ENCODE measurements around the gene MCHR1. TPM values are rescaled to one million over a fixed set of nuclear protein-coding genes. Genes with fewer than 3 reads are reported as not detected.

MCHR1 gene
- total RNA-seq, 1 experiment from 2014 or later, result not detected

- BruUV-seq (replicated peaks), result no TSS peak
- intact Hi-C loops (cut with micrococcal nuclease; ENCODE audit: unreplicated experiment), result loop anchor here (5.0 kb wide), 1 partner anchor 104 kb away; no protein-coding TSS in a partner anchor
- ChIA-PET CTCF (interaction anchor here (1.0 to 1.2 kb wide), 2 partner anchors 10 to 286 kb away, joined by 3 to 5 read pairs; no protein-coding TSS in a partner anchor), POLR2A (ENCODE audit: low non-redundant PET) (no interaction called here)
- DNase-seq (ENCODE audit: low spot score), result peak; percentile 100
- TF ChIP-seq CTCF (conservative IDR thresholded peaks at IDR 0.05; ENCODE audit: low read depth, low read length), result no peak
- TF ChIP-seq EZH2 (IDR thresholded peaks at IDR 0.05; ENCODE audit: borderline replicate concordance, low read depth, low read length, poor library complexity, severe bottlenecking), result no peak
- peaks cover 9% of the 10 kb centered on the region for H3K4me1 ChIP-seq (ENCODE audit: insufficient read depth, low read length, poor library complexity, severe bottlenecking)
- H3K27ac ChIP-seq (ENCODE audit: low read depth, low read length, poor library complexity, severe bottlenecking), result peak within 1 kb of the TSS; percentile 80
- H3K9me3 ChIP-seq (ENCODE audit: low read depth, low read length, poor library complexity, severe bottlenecking), result no peaks in the 10 kb centered on the region
- H3K36me3 ChIP-seq (ENCODE audit: insufficient read depth, low read length, poor library complexity, severe bottlenecking), result no peaks in the 10 kb centered on the region
- peak within 1 kb of the TSS; percentile 96 for H3K4me3 ChIP-seq (ENCODE audit: low read depth, low read length, poor library complexity, severe bottlenecking)
- H3K27me3 ChIP-seq (replicated peaks; ENCODE audit: insufficient read depth, low read depth, low read length, poor library complexity), result no peaks in the 10 kb centered on the region
Observed at GRCh38 chr22:40636380-40637182, 42.7 kb upstream of the MCHR1 start, which contains the start of gene MRTFA. Gene MRTFA (minus strand): TSS chr22:40636719.

GRCh38 chr22:40637183-40638150 is 41.8 kb upstream of the MCHR1 start:
- intact Hi-C loops (cut with micrococcal nuclease; ENCODE audit: unreplicated experiment), result loop anchor here (5.0 kb wide), 1 partner anchor 105 kb away; no protein-coding TSS in a partner anchor
- DNase-seq (ENCODE audit: low spot score), result no peak
- Histone ChIP-seq H3K4me1 (ENCODE audit: insufficient read depth, low read length, poor library complexity, severe bottlenecking) (peaks cover 9% of the 10 kb centered on the region), H3K36me3 (ENCODE audit: insufficient read depth, low read length, poor library complexity, severe bottlenecking) (no peaks in the 10 kb centered on the region), H3K9me3 (ENCODE audit: low read depth, low read length, poor library complexity, severe bottlenecking) (no peaks in the 10 kb centered on the region), H3K27me3 (replicated peaks; ENCODE audit: insufficient read depth, low read depth, low read length, poor library complexity) (no peaks in the 10 kb centered on the region), H3K4me3 (ENCODE audit: low read depth, low read length, poor library complexity, severe bottlenecking) (peak overlapping the region; percentile 96), H3K27ac (ENCODE audit: low read depth, low read length, poor library complexity, severe bottlenecking) (peak overlapping the region; percentile 80)
- TF ChIP-seq EZH2 (IDR thresholded peaks at IDR 0.05; ENCODE audit: borderline replicate concordance, low read depth, low read length, poor library complexity, severe bottlenecking), result no peak
- no peak for TF ChIP-seq CTCF (conservative IDR thresholded peaks at IDR 0.05; ENCODE audit: low read depth, low read length)
- CTCF ChIA-PET, result interaction anchor here (1.0 to 1.2 kb wide), 2 partner anchors 9 to 285 kb away, joined by 3 to 5 read pairs; no protein-coding TSS in a partner anchor
- BruUV-seq (replicated peaks), result no TSS peak
- POLR2A ChIA-PET (ENCODE audit: low non-redundant PET), result no interaction called here

- intact Hi-C loops (cut with micrococcal nuclease; ENCODE audit: unreplicated experiment), result loop anchor here (5.0 kb wide), 1 partner anchor 106 kb away; no protein-coding TSS in a partner anchor
- Histone ChIP-seq H3K9me3 (ENCODE audit: low read depth, low read length, poor library complexity, severe bottlenecking) (no peaks in the 10 kb centered on the region), H3K4me1 (ENCODE audit: insufficient read depth, low read length, poor library complexity, severe bottlenecking) (peaks cover 9% of the 10 kb centered on the region), H3K36me3 (ENCODE audit: insufficient read depth, low read length, poor library complexity, severe bottlenecking) (no peaks in the 10 kb centered on the region), H3K27ac (ENCODE audit: low read depth, low read length, poor library complexity, severe bottlenecking) (no peak overlapping the region), H3K4me3 (ENCODE audit: low read depth, low read length, poor library complexity, severe bottlenecking) (no peak overlapping the region), H3K27me3 (replicated peaks; ENCODE audit: insufficient read depth, low read depth, low read length, poor library complexity) (no peaks in the 10 kb centered on the region)
- no peak for DNase-seq (ENCODE audit: low spot score)
- TF ChIP-seq CTCF (conservative IDR thresholded peaks at IDR 0.05; ENCODE audit: low read depth, low read length) (no peak), EZH2 (IDR thresholded peaks at IDR 0.05; ENCODE audit: borderline replicate concordance, low read depth, low read length, poor library complexity, severe bottlenecking) (no peak)
- no TSS peak for BruUV-seq (replicated peaks)
- POLR2A ChIA-PET (ENCODE audit: low non-redundant PET), result no interaction called here
- CTCF ChIA-PET, result no interaction called here
Observed at GRCh38 chr22:40638261-40638660, 41.0 kb upstream of the MCHR1 start.
